H9 (cell line): ENCODE measurements around the gene CREB3L2. TPM values are rescaled to one million over a fixed set of nuclear protein-coding genes. Genes with fewer than 3 reads are reported as not detected.

Experiments used
- DNase-seq: peaks from one replicate; pipeline ENCODE4 v3.0.0-alpha.2; 2017
- H2AFZ ChIP-seq: one replicate; pipeline ENCODE4 v1.6.1; 2013; ENCODE audit warnings: mild to moderate bottlenecking, low read length, control low read depth, moderate library complexity
- H2AK5ac ChIP-seq: 2 replicates; pipeline ENCODE4 v1.6.1; 2013; ENCODE audit warnings: low read length, control low read depth, mixed read lengths; ENCODE audit not compliant: insufficient read length
- H2BK120ac ChIP-seq: one replicate; pipeline ENCODE4 v1.6.1; 2013; ENCODE audit warnings: low read depth, mild to moderate bottlenecking, low read length, control low read depth, inconsistent platforms; ENCODE audit not compliant: poor library complexity, severe bottlenecking
- H2BK12ac ChIP-seq: 2 replicates; pipeline ENCODE4 v1.6.1; 2013; ENCODE audit warnings: low read length, control low read depth, mixed read lengths, low read depth; ENCODE audit not compliant: insufficient read length
- H2BK15ac ChIP-seq: 2 replicates; pipeline ENCODE4 v1.6.1; 2013; ENCODE audit warnings: low read depth, low read length, control low read depth
- H2BK20ac ChIP-seq: one replicate; pipeline ENCODE4 v1.6.1; 2013; ENCODE audit warnings: low read depth, mild to moderate bottlenecking, low read length, control low read depth, inconsistent platforms; ENCODE audit not compliant: poor library complexity, severe bottlenecking
- H2BK5ac ChIP-seq: 2 replicates; pipeline ENCODE4 v1.6.1; 2013; ENCODE audit warnings: low read length, control low read depth, mixed read lengths; ENCODE audit not compliant: insufficient read length
- H3K14ac ChIP-seq: 2 replicates; pipeline ENCODE4 v1.6.1; 2013; ENCODE audit warnings: low read length, control low read depth; ENCODE audit not compliant: insufficient read depth
- H3K18ac ChIP-seq: 2 replicates; pipeline ENCODE4 v1.6.1; 2013; ENCODE audit warnings: low read depth, mild to moderate bottlenecking, mixed read lengths, low read length, control low read depth; ENCODE audit not compliant: insufficient read length
- H3K23ac ChIP-seq: 2 replicates; pipeline ENCODE4 v1.6.1; 2013; ENCODE audit warnings: low read length, control low read depth, mixed read lengths, low read depth; ENCODE audit not compliant: insufficient read length
- H3K23me2 ChIP-seq: 2 replicates; pipeline ENCODE4 v1.6.1; 2013; ENCODE audit warnings: low read depth, mild to moderate bottlenecking, mixed read lengths, low read length, control low read depth; ENCODE audit not compliant: insufficient read length, poor library complexity, severe bottlenecking
- H3K27ac ChIP-seq: 2 replicates; pipeline ENCODE4 v1.5.1; 2013; ENCODE audit warnings: low read length, control low read depth, mixed read lengths, low read depth; ENCODE audit not compliant: insufficient read length
- H3K27me3 ChIP-seq: 2 replicates; pipeline ENCODE4 v1.6.1; 2013; ENCODE audit warnings: low read length, control low read depth, inconsistent platforms; ENCODE audit not compliant: insufficient read depth
- H3K4ac ChIP-seq: 2 replicates; pipeline ENCODE4 v1.6.1; 2013; ENCODE audit warnings: low read depth, mild to moderate bottlenecking, control low read depth, inconsistent platforms, low read length, moderate library complexity
- H3K4me1 ChIP-seq: 2 replicates; pipeline ENCODE4 v1.6.1; 2013; ENCODE audit warnings: low read length, control low read depth, inconsistent platforms; ENCODE audit not compliant: insufficient read depth
- H3K4me2 ChIP-seq: 2 replicates; pipeline ENCODE4 v1.6.1; 2013; ENCODE audit warnings: low read length, control low read depth, mixed read lengths; ENCODE audit not compliant: insufficient read length, insufficient read depth
- H3K56ac ChIP-seq: 2 replicates; pipeline ENCODE4 v1.6.1; 2013; ENCODE audit warnings: low read depth, mild to moderate bottlenecking, mixed read lengths, low read length, control low read depth; ENCODE audit not compliant: insufficient read length
- H3K79me1 ChIP-seq: 2 replicates; pipeline ENCODE4 v1.6.1; 2013; ENCODE audit warnings: low read depth, mild to moderate bottlenecking, moderate library complexity, low read length, control low read depth, inconsistent platforms; ENCODE audit not compliant: insufficient read depth, poor library complexity, severe bottlenecking
- H3K79me2 ChIP-seq: 2 replicates; pipeline ENCODE4 v1.6.1; 2013; ENCODE audit warnings: low read length, control low read depth, inconsistent platforms; ENCODE audit not compliant: insufficient read depth
- H3K9ac ChIP-seq: 2 replicates; pipeline ENCODE4 v1.6.1; 2013; ENCODE audit warnings: low read length, control low read depth, mixed read lengths; ENCODE audit not compliant: insufficient read length; ENCODE audit errors: extremely low read depth
- H3K9me3 ChIP-seq: one replicate; pipeline ENCODE4 v1.6.1; 2013; ENCODE audit warnings: low read depth, low read length, inconsistent platforms; ENCODE audit not compliant: control insufficient read depth
- H3T11ph ChIP-seq: one replicate; pipeline ENCODE4 v1.6.1; 2013; ENCODE audit warnings: mild to moderate bottlenecking, low read length, control low read depth, inconsistent platforms
- H4K20me1 ChIP-seq: one replicate; pipeline ENCODE4 v1.6.1; 2013; ENCODE audit not compliant: control insufficient read depth, insufficient read length, insufficient read depth
- H4K5ac ChIP-seq: 2 replicates; pipeline ENCODE4 v1.6.1; 2013; ENCODE audit warnings: low read depth, mild to moderate bottlenecking, mixed read lengths, low read length, control low read depth; ENCODE audit not compliant: insufficient read length
- H4K8ac ChIP-seq: replicated peaks from 2 replicates; pipeline ENCODE4 v1.6.1; 2013; ENCODE audit warnings: low read length, control low read depth, mixed read lengths, low read depth; ENCODE audit not compliant: insufficient read length
- H4K91ac ChIP-seq: 2 replicates; pipeline ENCODE4 v1.6.1; 2013; ENCODE audit warnings: low read depth, mild to moderate bottlenecking, moderate library complexity, mixed read lengths, low read length, control low read depth; ENCODE audit not compliant: insufficient read length
- H3K27ac Mint-ChIP-seq, 3 experiments: 2 replicates in 2 of 3; 3 replicates in 1 of 3; pipeline ENCODE4 v1.8.0; 2020 to 2021; ENCODE audit warnings: mixed read lengths in 3 of 3, mild to moderate bottlenecking in 1 of 3, moderate library complexity in 1 of 3
- H3K27me3 Mint-ChIP-seq: 2 replicates; pipeline ENCODE4 v1.8.0; 2021; ENCODE audit warnings: low read depth, mild to moderate bottlenecking, moderate library complexity, mixed read lengths
- H3K36me3 Mint-ChIP-seq, 3 experiments: 2 replicates in 2 of 3; 3 replicates in 1 of 3; pipeline ENCODE4 v1.8.0; 2020 to 2021; ENCODE audit warnings: low read depth in 3 of 3, mixed read lengths in 3 of 3; ENCODE audit not compliant: insufficient read depth in 1 of 3
- H3K4me1 Mint-ChIP-seq, 2 experiments: 2 replicates each; pipeline ENCODE4 v1.8.0; 2020; ENCODE audit warnings: mixed read lengths in 2 of 2
- H3K4me3 Mint-ChIP-seq, 2 experiments: 2 replicates in 1 of 2; 3 replicates in 1 of 2; pipeline ENCODE4 v1.8.0; 2020 to 2021; ENCODE audit warnings: mild to moderate bottlenecking in 2 of 2, mixed read lengths in 2 of 2, moderate library complexity in 1 of 2
- H3K9me3 Mint-ChIP-seq, 2 experiments: 2 replicates in 1 of 2; 3 replicates in 1 of 2; pipeline ENCODE4 v1.8.0; 2020; ENCODE audit warnings: mild to moderate bottlenecking in 2 of 2, mixed read lengths in 2 of 2, moderate library complexity in 1 of 2
- CTCF ChIP-seq: fragments of 200-600 bp; sonication (generic); conservative IDR thresholded peaks from 3 replicates; pipeline ENCODE4 v1.8.0; 2021; ENCODE audit warnings: antibody characterized with exemption, mild to moderate bottlenecking
- WGBS: extraction: QIAGEN DNeasy Blood & Tissue Kit; methylation state at CpG from one replicate; pipeline ENCODE4 v1.1.7; 2013; ENCODE audit warnings: missing lambda C conversion rate, low lambda C conversion rate, mixed read lengths; ENCODE audit not compliant: insufficient read length; ENCODE audit errors: extremely low coverage; 5-methylcytosine and 5-hydroxymethylcytosine counted together
- total RNA-seq: library from RNA; stranded (reverse); gene quantifications from 2 replicates; pipeline ENCODE4 v1.2.1, GENCODE V29; 2021

CREB3L2 gene
- total RNA-seq, 1 experiment from 2014 or later: 60.7 TPM

- no peaks in the 10 kb centered on the region for H3K4me1 ChIP-seq
- H3K18ac ChIP-seq: no peak overlapping the region
- no peaks in the 10 kb centered on the region for H3K23me2 ChIP-seq
- H2BK12ac ChIP-seq: no peak overlapping the region
- H2BK20ac ChIP-seq: no peak overlapping the region
- H3K9ac ChIP-seq: no peak overlapping the region
- no peak for TF ChIP-seq CTCF
- H4K20me1 ChIP-seq: no peaks in the 10 kb centered on the region
- H3K4ac ChIP-seq: no peak overlapping the region
- DNase-seq: no peak
- Mint-ChIP-seq H3K4me3 (no peak overlapping the region), H3K4me1 (peaks cover 9 to 12% of the 10 kb centered on the region in 2 experiments; a peak in 3 of 4 replicates), H3K27ac (no peak overlapping the region; a peak in 1 of 7 replicates), H3K36me3 (no peaks in the 10 kb centered on the region), H3K9me3 (no peaks in the 10 kb centered on the region; a peak in 1 of 5 replicates), H3K27me3 (no peaks in the 10 kb centered on the region)
- WGBS: no CpG with 5 or more reads among the region's 7 CpGs
- H4K8ac ChIP-seq: no peak overlapping the region
- no peaks in the 10 kb centered on the region for H3K27me3 ChIP-seq
- no peak overlapping the region for H2AFZ ChIP-seq
- H4K5ac ChIP-seq: no peak overlapping the region
- H2BK5ac ChIP-seq: no peak overlapping the region
- H3T11ph ChIP-seq: no peak overlapping the region
- H4K91ac ChIP-seq: no peak overlapping the region
- H2AK5ac ChIP-seq: no peak overlapping the region
- no peak overlapping the region for H3K56ac ChIP-seq
- H3K79me1 ChIP-seq: no peaks in the 10 kb centered on the region
- no peak overlapping the region for H3K23ac ChIP-seq
- H3K4me2 ChIP-seq: no peak overlapping the region
- no peak overlapping the region for H2BK15ac ChIP-seq
- H3K14ac ChIP-seq: no peak overlapping the region
- H3K9me3 ChIP-seq: no peaks in the 10 kb centered on the region
- H3K27ac ChIP-seq: no peak overlapping the region
- H2BK120ac ChIP-seq: no peak overlapping the region
- no peaks in the 10 kb centered on the region for H3K79me2 ChIP-seq
These were observed 6.2 kb upstream of the CREB3L2 start for GRCh38 chr7:138008019-138008587.
